Measurements from ENCODE around the gene UVSSA.

Gene UVSSA

GRCh38 chr4:1325681-1326635 lies 21.1 kb upstream of the UVSSA start:
- TF ChIP-seq CTCF (IDR thresholded peaks at IDR 0.05; ENCODE audit: insufficient read depth, missing control alignments) = no peak

DNA sequence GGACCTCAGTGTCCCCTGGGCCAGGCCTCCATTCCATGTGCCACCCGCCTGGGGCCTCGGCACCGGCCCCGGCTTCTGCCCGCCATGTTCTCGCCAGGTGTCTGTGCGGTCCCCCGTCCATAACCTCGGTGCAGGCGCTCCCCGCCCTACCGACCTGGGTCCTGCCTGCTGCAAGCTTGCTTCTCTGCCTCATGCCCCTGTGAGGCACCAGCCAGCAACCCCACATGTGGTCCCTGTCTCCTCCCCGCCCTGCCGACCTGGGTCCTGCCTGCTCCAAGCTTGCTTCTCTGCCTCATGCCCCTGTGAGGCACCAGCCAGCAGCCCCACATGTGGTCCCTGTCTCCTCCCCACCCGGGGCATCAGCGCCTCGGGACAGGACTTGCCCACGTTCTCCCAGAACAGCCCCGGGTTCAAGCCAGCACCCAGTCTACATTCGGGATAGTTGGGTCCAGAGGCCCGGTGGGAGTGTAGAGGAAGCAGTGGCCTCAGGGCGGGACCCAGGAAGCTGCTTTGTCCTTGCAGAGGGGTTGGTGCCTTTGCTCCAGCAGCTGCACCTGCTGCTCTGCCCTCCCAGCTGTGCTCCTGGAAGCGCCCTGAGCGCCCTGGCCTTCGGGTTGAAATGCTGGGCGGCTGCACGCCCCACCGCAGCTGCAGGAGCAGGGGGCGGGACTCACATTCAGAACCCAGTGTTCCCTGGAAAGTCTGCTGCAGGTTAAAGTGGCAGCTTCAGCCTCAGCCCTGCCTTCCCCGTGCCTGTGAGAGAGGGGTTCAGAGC lies 20.1 kb upstream of the UVSSA start:
- no peak for DNase-seq (ENCODE audit: insufficient read length, low spot score)
- no peak for TF ChIP-seq CTCF (IDR thresholded peaks at IDR 0.05; ENCODE audit: insufficient read depth, missing control alignments)
- no peak for FAIRE-seq

More at GRCh38 chr4:1325681-1326635, 21.1 kb upstream of the UVSSA start:
- DNase-seq (ENCODE audit: insufficient read length, low spot score) (no peak), FAIRE-seq (no peak)

GRCh38 chr4:1327526-1328266 lies 19.3 kb upstream of the UVSSA start:
- FAIRE-seq (no peak), DNase-seq (ENCODE audit: insufficient read length, low spot score) (no peak)
- no peak for TF ChIP-seq CTCF (IDR thresholded peaks at IDR 0.05; ENCODE audit: insufficient read depth, missing control alignments)

DNA sequence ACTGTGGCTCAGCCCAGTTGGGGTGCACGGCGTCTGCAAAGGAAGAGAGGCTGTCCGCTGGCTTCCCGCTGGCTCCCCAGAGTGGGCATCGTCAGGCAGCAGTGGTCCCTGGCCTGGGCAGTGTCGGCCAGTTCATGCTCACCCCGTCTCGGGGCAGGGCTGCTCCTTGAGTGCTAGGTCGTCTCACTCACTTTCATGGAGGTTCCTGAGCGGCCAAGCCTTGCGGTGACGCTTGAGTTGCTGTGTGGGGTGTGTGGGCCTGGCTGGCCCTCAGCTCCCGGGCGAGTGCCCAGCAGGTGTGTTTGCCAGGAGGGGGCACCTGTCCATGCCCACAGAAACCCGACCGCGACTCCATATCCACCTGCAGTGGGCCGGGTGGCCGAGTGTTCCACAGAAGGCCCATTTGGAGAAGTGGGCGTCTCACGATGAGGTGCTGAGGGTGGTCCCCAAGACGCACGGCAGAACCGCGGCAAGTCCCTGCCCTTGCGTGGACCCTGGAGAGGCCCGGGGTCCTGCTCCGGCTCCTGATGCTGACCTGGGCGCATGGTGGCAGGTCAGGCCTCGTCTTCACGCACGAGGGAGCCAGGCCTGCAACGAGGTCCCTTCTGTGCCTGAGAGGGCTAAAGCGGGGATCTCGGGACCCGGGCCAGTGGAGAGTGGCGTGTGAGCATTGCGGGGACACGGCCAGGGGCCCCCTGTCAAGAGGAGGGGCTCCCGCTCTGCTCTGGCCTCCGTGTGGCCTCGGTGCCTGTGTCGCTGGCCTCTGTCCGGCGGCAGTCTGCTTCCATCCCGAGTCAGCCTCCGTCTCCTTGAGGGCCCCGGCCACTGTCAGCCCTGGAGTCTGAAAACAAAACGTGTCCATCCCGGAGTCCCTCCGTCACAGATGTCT lies 18.5 kb upstream of the UVSSA start:
- DNase-seq (ENCODE audit: insufficient read length, low spot score) (no peak), FAIRE-seq (no peak)
- TF ChIP-seq CTCF (IDR thresholded peaks at IDR 0.05; ENCODE audit: insufficient read depth, missing control alignments) = no peak

DNA sequence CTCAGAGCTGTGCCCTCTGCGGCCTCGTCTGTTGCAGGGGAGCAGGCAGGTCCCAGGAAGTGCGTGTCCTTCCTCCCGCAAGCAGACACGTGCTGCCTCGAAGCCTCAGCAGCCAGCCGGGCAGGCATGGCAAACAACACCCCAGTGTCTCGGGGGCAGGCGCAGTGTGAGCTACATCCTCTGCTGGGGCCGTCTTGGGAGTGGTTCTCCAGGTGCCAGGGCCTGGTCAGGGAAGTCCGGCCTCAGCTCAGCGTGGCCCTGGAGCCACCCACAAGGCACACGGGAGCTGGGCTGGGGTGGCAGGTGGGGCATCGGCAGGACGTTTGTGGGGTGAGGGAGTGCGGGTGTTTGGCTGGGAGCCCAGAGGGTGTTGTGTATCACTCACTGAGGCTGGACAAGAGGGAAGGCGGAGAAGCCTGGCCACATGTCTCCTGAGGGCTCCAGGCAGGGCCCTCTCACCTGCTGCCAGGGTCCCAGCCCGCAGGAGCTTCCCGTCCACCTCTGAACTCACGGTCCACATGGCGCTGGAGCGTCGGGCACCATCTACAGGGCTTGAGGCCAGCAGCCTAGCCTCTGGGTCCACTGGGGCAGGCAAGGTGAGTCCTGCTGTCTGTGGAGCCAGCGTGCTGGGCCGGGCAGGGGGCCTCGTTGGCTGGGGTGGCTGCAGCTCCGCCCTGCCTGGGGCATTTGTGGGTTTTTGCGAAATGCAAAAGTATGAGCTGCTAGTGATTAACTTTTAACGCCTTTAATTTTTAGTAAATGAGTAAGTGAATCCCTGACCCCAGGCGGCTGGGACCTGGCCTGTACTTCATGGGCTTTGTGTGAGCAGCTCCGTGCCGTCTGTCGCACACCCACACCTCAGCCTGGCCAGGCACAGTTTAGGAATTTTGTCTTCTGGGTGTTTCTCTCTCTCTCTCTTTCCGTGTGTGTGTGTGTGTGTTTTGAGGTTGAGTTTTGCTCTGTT lies 17.3 kb upstream of the UVSSA start:
- TF ChIP-seq CTCF (IDR thresholded peaks at IDR 0.05; ENCODE audit: insufficient read depth, missing control alignments) = no peak
- DNase-seq (ENCODE audit: insufficient read length, low spot score) (no peak), FAIRE-seq (no peak)

Measured in D721Med (cell line).